GM21619 (cell line): ENCODE data around the gene THSD4.

ENCODE experiments used
- ATAC-seq: cut with Tn5 transposase; IDR thresholded peaks from one replicate; pipeline ENCODE4 v1.9.1; 2021; ENCODE audit not compliant: unreplicated experiment

Gene THSD4

GRCh38 chr15:71280206-71280605, 164.9 kb downstream of the THSD4 start:
- no peak for ATAC-seq

- ATAC-seq: no peak
Observed at GRCh38 chr15:71281256-71281655, 166.0 kb downstream of the THSD4 start.

GRCh38 chr15:71282076-71282475, 166.8 kb downstream of the THSD4 start:
- ATAC-seq: no peak

DNA sequence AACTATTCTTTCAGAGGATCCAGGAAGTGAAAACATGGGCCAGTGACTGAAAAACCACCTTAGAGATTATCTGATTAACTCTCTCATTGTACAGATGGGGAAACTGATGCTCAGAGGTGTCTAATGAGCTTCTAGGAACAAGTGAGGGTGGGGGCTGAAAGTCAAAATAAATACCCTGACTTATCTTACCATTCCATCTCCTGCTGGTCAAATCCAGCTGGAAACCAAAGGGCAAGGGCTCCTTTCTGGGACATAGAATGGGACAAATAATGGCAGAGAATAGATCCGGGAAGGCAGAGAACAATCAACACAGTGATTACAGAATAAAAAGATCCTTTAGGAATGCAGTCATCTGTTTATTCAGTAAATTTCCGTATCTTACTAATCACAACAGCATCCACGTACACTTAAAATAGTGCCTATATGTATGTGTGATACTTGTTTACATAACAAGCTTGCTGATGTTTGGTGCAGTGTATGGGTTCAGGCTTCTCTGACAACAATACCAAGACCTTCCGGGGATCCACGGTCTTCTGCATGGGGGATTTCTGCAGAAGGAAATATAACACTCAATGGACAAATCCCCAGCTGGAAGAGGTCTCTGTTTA, 173.2 kb downstream of the THSD4 start:
- ATAC-seq: no peak

DNA sequence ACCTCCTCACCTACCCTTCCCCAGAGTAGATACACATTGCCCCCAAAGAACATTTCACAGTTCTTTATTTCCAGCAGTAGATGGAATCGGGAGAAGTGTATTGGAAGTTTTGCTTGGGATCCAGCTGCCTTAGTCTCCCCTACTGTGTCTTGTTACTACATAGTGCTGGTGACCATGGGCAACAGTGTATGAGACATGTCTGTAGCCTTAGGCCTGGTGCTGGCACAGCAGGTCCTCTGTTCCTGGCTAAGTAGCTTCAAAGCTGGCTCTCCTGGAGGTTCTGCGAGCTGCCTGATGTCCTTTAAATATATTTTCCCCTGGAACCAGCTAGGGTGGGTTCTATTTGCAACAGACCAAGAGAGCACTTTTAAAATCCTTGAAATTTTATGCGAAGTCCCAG, 174.7 kb downstream of the THSD4 start:
- no peak for ATAC-seq

- no peak for ATAC-seq
Observed at GRCh38 chr15:71290881-71291635, 175.8 kb downstream of the THSD4 start.

- no peak for ATAC-seq
Observed at GRCh38 chr15:71291723-71292122, 176.5 kb downstream of the THSD4 start.

DNA sequence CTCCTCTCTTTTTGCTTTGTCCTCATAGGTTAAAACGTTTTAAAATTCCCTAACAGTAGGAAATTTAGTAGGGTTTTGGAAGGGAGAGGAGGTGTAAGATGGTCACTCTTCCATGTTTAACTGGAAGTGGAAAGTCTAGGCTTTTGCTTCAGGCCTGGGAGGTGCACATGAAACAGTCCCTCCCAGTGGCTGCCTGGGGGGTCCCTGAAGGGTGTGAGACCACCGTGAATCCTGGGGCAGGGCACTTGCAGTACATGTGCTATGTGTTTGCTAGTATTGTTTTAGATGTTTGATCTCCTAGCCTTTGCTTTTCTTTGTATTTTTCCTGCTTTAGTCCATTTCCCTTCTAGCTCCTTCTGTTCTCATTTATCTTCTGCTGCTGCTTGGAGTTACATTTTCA, 178.5 kb downstream of the THSD4 start:
- ATAC-seq: no peak

GRCh38 chr15:71294251-71294910, 179.1 kb downstream of the THSD4 start:
- ATAC-seq: no peak

DNA sequence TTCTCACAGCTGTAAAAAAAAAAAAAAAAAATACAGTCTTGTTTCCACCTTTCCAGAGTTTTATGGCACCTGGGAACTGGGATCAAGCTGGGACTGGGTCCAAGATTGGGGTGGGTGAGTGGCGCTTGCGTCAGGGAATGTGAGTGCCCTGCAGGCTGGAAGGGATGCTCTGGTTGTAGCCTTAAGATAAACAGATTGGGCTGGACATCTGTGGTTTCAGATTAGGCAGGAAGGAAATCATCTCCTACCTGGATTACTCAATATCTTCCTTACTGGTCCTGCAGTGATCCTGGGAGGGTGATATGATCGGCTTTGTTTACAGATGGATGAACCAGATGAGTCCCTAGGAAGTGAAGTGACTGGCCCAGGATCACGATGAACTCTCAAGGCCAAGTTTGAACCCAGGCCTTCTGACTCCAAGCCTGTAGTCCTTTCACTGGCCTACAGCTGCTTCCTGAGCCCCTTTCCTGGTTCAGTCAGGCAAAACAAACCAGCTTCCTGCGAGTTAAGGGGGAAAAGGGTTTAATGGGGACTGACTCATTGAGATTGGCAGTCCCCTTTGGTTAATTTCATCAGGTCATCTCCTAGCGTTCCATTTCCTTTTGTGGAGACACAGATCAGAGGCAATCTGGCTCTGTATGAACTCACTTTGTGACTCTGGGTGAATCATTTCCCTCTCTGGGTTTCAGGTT, 179.8 kb downstream of the THSD4 start:
- no peak for ATAC-seq

GRCh38 chr15:71295603-71296314, 180.5 kb downstream of the THSD4 start:
- ATAC-seq: no peak

DNA sequence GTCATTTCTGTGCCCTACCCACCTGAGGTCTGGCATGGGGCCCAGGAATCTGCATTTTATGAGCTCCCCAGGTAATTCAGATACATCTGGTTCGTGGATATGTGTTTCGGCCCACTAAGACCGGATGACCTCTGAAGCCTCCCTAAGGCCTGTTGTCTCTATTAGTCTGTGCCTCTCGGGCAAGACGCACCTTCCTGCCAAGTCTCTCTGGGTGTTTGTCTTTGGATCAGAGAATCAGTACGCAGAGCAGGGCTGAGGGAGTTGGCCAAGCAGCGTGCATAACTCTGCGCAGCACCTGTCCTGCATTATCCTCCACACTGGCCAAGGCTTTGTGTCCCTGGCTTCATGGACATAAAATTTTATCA, 181.0 kb downstream of the THSD4 start:
- no peak for ATAC-seq

GRCh38 chr15:71301958-71302621, 186.8 kb downstream of the THSD4 start:
- ATAC-seq: no peak

DNA sequence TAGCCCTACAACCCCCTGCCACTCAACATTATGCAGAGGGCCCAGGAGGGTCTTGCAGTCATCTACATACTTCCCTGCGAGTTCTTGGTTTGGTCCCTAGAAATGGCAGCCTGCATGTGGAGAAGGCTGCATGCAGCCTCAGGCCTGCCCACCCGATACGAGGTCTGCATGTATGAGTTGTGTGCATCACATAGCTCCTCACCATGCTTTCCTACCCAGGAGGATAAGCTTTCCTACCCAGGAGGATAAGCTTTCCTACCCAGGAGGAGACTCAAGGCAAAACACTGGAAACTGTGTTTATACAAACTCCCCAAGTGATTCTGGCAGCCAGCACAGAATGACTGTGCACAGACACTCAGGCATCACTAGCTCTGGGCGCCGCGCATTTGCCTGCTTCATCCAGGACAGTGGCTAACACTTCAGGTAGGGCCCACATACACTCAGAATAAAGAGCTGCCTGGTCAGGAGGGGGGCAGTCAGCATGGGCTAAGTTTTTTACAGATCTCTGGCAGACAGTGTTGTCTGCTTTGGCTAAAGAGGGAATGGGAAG, 187.7 kb downstream of the THSD4 start:
- ATAC-seq: no peak

DNA sequence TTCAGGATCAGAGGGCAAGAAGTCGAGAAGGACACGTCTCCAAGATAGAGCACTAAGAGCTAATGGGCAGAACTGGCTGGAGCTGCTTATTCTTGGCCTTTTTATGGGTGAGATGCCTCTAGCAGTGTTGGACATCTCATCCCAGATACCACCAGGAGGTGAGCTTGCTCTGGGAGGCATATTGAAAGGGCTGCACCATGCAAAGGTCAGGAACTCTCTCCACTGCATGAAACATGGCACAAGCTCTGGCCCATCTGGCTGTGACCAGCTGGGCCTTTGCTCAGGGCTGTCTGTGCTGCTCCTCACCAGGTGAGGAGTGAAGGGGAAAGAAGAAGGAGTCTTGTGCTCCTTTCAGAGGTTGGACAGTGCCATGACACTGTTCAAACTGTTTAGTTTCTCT, 188.7 kb downstream of the THSD4 start:
- ATAC-seq: no peak

DNA sequence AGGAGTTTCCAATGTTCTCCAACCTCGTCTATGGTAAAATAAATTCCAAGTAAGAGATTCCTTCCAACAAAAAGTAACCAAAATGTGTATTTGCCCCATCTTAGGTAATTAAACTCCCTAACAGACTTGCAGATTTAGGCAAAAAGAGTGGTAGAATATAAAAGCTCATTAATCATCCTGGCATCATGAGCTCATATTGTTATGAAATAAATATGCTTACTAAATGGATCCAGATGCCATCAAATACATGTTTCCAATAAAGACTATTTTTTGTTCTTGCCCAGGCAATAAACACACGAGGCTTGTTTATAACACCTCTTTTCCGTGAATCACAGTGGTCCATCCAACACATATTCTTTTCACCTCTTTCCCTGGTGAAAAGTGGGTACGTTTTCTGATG, 189.4 kb downstream of the THSD4 start:
- ATAC-seq: no peak

DNA sequence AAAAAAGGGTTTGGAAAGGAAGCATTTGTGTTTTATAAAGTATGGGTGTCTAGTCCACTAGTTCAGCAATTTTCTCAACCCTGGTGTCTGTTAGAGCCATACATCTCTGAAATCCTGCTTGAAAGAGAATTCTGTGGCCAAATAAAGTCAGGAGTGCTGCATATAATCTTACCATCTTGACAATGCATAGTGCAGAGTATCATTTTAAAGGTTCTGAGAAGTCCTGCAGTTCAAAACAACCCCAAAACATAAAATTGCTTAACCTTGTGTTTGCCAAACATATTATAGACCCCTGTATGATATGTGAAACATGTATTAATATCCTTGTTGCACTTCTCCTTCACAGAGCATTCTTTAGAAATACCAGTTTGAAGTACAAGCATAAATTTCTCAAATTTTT, 191.3 kb downstream of the THSD4 start:
- ATAC-seq: no peak

- no peak for ATAC-seq
Observed at GRCh38 chr15:71312194-71312708, 197.0 kb downstream of the THSD4 start.

DNA sequence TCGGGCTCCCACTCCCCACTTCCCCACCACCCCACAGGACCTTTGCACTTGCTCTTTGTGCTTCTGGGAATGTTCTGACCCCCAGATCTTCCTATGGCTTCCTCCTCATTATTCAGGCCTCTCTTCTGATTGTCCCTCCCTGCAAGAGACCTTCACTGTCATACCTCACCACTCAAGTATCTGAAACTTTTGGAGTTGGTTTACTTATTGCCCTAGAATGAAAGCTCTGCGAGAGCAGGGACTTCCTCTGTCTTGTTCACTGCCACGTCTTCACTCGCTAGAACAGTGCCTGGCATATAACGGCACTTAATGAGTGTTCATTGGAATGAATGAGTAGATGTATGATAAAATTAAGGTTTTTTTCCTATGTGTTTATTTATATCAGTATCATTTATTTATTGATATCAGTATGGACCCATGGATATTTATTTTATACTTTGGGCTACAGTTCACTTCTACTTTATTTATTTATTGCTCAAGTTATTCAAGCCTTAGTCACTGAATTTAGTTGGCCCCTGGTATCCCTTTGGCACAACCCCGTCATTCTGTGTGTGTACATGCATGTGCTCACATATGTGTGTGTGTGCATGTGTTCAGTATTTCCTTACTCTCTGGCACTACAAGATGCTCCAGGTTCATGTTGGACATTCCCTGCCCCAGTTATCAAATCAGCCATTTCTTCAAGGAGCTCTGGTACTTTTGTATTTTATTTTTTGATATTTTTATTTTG, 197.6 kb downstream of the THSD4 start:
- ATAC-seq: no peak
